DMS79 (cell line): Measurements from ENCODE around the gene TNFSF10.
"Not testable (repeated sequence)": the region's sequence is repeated elsewhere in the genome, so short reads cannot be mapped to it uniquely, and the experiment has no call there.

Experiments
- DNase-seq: peaks from one replicate; lab custom pipeline; 2025; lab: John Stamatoyannopoulos, UW

The TNFSF10 gene

DNA sequence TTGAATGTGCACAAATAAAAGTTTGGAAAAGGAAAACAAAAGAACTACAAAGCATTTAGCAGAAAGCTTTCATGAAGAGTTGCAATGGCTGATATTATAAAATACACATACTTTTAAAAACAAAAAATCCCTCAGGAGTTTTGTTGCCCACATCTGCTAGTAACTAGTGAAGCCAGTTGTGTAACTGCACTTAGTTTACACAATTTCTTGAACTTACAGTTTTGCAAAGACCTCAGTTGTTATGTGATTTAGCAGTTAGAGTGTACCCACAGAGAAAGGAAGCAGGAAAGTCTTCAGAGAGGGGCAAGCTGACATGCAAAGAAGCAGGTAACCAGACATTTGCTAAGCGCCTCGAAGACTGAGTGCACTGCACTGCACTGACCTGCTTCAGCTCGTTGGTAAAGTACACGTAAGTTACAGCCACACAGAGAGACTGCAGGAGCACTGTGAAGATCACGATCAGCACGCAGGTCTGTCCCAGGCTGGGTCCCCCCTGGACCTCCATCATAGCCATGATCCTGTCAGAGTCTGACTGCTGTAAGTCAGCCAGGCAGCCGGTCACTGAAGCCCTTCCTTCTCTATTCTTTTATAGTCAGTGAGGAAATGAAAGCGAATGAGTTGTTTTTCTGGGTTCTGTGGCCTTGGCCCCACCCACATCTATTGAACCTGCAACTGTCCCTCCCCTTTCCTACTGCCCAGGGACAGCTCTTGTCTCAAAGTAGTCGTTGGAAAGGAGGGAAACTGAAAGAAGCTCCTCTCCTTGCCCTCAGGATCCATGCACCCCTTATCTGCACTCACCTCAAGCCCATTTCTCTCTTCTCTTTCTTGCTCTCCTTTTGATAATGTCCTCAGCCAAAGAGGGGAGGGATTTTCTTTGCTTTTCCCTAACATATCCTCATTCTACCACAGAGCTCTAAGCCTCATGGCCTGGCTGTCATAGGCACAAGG is at the start of gene TNFSF10:
Gene TNFSF10 (minus strand): TSS at position 560 of the 948 bp plus-strand sequence. CDS start 46 bp downstream, at position 514.
- no peak for DNase-seq

DNA sequence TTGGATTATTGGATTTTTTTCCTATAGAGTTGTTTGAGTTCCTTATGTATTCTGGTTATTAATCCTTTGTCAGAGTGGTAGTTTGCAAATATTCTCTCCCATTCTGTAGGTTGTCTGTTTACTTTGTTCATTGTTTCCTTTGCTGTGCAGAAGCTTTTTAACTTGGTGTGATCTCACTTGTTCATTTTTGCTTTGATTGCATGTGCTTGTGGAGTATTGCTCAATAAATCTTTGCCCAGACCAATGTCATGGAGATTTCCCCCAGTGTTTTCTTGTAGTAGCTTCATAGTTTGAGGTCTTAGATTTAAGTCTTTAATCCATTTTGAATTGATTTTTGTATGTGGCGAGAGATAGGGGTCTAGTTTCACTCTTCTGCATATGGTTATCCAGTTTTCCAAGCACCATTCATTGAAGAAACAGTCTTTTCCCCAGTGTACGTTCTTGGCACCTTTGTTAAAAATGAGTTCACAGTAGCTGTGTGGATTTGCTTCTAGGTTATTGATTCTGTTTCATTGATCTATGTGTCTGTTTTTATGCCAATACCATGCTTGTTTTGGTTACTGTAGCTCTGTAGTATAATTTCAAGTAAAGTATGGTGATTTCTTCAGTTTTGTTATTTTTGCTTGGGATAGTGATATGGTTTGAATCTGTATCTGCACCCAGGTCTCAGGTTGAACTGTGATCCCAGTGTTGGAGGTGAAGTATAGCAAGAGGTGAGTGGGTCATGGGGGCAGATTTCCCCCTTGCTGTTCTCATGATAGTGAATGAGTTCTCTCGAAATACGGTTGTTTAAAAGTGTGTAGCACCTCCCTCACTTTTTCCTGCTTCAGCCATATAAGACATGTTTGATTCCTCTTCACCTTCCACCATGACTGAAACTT is 46.1 kb upstream of the TNFSF10 start:
- DNase-seq = no peak

DNA sequence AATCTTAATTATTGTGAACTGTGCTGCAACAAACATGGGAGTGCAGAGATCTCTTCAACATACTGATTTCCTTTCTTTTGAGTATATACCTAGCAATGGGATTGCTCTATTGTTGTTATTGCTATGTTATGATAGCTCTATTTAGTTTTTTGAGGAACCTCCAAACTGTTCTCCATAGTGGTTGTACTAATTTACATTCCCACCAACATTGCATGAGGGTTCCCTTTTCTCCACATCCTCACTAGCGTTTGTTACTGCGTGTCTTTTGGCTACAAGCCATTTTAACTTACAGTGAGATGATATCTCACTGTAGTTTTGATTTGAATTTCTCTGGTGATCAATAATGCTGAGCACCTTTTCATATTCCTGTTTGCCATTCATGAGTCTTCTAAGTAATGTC is 45.5 kb upstream of the TNFSF10 start:
- DNase-seq = no peak

DNA sequence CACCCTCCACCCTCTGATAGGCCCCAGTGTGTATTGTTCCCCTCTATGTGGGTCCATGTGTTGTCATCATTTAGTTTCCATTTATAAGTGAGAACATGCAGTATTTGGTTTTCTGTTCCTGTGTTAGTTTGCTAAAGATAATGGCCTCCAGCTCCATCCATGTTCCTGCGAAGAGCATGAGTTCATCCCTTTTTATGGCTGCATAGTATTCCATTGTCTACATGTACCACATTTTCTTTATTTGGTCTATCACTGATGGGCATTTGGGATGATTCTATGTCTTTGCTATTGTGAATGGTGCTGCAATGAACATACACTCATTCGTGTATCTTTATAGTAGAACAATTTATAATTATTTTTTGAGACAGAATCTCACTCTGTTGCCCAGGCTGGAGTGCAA is 43.6 kb upstream of the TNFSF10 start:
- DNase-seq = not testable (repeated sequence)

DNA sequence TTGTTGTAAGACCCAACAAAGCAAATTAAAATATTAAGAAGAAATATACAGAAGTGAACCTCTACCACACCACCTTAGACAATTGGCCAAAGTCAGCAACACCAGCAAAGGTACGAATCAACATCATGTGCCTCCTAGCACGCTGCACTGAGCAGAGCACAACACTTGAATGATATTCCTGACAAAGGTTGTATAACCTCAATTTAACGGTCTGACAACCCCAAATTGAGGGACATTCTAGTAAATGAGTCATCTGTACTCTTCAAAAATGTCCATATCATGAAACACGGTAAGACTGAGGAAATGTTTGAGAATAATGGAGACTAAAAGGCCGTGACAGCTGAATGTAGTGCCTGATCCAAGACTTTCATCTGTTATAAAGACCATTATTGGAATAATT is 41.3 kb upstream of the TNFSF10 start:
- no peak for DNase-seq

DNA sequence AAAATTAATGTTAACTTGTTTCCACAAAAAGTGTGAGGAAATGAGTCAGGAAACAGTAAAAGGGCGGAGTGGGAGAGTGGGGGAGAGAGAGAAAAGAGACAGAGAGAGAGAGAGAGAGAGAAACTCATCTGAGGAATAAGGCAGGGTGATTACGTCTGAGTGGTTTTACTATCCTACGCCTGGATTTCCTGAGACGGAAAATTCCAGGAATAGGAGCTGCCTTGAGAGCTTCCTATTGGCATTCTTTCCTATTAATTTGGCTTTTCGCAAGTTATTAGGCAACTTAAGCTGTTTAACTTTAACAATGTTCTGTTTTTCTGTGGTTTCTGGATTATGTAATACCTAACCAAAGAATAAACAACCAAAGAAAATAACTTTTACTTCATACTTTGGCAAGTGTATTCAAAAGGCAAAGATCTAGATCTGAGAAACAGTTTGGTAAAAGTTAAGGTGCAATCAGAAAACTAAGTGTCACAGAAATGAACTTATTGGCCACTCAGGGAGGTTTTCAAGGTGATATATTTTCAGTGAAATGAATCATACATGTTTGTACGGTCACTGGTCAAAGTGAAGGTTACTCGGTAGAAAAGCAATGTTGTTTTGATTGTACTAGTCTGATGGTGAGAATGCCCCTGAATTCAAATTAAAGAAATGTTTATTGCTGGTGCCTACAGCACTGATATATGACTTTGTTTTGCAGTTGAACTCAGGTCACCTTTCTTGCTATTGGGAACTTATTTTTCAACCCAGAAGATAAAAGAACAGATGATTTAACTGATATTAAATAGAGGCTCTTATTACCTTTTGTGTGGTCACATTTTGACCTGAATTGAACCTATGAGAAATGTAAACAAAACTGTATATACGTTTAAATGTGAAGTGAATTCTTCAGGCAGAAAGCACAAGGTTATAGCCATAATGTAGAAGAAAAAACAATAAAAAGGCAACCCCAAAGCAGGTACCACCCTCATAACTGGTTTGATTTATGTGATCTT is 39.9 kb upstream of the TNFSF10 start:
- DNase-seq = no peak

DNA sequence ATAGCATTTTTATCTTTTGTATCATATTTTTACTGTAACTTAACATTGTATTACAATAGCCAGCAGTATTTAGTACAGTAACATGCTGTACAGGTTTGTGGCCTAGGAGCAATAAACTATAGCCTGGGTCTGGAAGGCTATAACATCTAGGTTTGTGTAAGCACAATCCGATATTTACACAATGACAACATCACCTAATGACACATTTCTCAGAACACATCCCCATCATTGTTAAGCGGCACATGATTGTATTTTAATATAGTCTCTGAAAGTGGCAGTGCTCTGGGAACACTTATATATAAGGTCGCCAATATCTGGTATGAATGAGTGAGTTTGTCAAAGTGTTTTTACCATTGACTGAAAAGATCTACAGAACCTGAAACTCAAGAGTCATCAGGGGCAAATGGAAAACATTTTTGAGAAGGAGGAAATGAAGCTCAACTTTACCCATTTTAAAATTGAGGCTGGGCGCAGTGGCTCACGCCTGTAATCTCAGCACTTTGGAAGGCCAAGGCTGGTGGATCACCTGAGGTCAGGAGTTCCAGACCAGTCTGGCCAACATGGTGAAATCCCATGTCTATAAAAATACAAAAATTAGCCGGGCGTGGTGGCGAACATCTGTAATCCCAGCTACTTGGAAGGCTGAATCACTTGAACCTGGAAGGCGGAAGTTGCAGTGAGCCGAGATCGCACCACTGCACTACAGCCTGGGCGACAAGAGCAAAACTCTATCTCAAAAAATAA is 38.8 kb upstream of the TNFSF10 start:
- DNase-seq = no peak

DNA sequence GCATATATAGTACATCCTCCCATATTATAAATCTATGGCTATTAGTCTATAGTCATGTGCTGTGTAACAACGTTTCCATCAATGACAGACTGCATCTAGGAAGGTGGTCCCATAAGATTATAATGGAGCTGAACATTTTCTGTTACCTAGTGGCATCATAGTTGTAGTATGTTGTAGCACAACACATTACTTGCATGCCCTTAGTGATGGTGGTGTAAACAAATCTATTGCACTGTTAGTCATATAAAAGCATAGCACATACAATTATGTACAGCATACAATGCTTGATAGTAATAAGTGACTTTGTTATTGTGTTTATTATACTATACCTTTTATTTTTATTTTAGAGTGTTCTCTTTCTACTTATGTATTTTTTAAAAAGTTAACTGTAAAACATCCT is 37.4 kb upstream of the TNFSF10 start:
- DNase-seq = no peak

DNA sequence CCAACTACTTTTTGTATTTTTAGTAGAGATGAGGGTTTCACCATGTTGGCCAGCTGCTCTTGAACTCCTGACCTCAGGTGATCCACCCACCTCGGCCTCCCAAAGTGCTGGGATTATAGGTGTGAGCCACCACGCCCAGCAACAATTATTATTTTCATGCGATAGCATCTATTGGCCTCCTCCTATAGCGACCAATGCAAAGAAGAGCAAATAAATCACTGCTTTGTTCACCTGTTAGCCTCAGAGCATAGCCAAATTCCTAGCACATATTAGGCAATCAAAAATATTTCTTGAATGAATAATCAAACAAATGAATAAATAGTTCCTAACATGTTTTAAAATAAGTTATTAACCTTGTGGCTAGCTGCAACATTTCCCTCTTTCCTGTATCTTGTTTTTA is 36.8 kb upstream of the TNFSF10 start:
- no peak for DNase-seq

DNA sequence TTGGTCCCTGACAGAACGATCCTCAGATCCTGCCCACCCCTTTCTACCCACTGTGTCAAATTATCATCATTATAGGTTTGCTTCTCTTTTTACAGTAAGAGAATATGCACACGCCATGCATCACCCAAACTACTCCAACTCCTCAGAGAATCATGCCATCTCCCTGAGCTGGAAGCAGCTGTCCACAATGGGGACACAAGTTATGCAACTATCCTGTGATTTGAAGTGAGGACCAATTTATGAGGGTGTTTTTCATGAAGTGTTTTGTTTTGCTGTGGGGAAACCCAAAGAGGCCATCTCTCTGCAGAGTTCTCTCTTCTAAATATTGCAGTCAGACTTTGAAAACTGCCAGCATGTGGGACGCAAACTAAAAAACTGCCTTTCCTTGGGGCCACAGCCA is 35.8 kb upstream of the TNFSF10 start:
- DNase-seq = no peak

DNA sequence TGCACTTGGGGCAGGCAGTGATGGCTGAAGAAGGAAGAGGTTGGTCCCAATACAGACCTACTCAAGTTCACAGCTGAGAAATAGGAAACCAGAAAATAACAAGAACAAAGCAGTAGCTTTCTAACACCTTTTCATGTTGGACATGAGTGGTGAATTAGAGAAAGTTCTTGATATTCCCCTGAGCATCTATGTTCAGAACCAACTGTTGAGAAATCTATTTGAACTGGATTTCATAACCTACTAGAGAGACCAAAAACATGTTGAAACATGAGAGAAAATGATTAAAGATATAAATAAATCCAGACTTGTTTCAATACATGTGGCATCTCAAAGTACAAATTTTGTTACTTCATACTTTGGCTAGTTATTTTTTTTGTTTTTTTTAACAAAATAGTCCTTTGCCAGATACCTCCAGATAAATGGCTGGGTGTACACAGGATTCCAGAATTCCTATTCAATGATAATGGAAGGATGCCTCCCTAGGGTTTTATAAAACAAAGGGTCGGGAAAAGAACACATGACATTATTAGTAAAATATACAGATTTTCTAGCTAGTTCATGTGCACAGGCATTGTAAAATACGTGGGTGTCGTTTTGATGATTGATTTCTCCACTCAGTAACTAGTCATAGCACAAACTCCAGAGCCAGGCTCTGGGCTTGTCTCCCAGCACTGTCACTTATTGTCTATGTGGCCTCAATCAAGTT is 34.4 kb upstream of the TNFSF10 start:
- no peak for DNase-seq

DNA sequence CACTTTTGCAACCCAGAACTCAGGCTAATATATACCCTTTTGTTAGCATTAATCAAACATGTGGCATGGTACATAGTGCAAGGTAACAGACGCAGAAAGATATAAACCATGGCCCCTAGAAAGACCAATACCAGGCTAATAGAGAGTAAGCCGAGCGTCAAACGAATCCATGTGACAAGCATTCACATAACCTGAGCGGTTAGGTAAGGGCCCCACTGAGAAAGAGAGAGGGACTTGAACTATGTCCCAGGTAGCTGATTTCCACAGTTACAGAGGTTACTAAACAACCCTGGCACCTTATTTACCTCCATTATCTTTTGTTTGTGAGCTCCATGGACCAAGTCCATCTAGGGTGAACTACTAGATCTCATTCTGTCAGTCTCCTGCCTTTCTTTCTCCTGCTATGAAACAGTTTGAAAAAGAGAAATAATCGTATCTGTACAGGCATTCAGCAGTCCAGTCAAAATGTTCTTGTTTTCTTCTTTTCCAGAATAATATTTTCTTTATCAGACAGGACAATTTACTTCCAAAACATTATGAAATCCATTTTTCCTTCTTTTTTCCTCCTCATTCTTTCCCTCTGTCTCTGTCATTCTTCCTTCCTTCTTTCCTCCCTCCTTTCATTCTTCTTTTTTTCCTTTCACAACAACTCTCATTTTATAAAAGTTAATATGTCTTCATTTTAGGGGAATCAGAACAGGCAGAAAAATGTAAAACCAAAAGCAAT is 30.5 kb upstream of the TNFSF10 start:
- DNase-seq = no peak

DNA sequence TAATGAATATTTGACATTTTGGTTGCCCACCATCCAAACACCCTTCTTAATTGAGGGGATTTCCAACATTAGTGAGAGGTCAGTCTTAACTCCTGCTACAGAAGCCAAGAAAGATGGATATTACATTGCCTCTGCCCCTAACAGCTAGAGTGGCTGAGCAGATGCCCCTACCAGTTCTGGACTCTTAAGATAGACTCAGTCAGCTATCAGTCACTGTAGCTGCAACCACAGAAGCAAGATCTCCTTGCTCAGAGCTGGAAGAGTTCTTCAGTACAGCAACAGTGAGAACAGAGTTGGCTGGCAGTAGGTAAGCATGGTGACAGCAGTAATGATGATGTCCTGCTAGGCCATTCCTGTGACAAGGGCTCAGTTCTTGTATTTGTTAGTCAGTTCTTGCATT is 29.4 kb upstream of the TNFSF10 start:
- DNase-seq = no peak

DNA sequence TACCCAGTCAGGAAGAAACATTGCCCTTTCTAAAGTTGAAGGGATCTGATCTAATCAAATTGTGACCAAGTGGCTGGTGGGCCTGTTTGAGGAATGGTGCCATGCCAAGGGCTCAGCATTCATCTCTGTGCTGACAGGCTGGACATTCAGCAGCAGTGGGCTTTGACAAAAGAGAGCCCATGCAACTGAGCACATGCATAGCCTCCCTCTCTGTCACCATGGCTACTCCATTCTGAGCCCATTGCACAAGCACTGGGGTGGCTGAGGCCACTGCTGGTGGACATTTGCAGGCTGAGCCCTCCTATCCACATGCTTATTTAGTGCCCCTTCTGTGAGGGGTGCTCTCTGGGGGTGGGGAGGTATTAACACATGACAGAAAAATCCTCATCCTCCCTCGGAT is 28.6 kb upstream of the TNFSF10 start:
- DNase-seq = no peak

DNA sequence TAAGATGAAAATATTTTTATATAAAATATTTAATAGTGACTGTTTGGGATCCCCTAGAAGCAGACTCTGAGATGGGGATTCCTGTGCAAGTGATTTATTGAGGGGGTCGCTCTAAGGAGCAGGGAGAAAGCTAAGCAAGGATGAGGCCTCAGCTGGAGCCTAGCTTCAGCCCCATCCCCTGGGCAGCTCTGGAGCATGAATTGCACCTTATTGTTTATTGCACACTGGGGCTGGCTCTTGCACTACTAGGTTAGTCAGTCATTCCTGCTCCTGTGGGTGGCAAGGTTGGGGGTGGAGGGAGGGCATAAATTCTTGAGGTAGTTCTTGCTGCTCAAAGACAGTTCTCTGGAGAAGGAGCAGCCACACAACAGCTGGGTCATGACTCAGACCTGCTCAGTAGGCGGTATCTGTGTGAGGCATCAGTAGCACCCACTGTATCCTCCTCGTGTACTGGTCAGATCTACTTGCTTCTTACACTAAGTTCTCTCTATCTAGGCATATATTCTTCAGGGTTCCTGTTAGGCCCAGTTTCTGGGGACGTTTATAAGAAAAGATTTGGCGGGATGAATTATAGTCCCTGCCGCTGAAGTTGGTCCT is 27.2 kb upstream of the TNFSF10 start:
- DNase-seq = no peak

DNA sequence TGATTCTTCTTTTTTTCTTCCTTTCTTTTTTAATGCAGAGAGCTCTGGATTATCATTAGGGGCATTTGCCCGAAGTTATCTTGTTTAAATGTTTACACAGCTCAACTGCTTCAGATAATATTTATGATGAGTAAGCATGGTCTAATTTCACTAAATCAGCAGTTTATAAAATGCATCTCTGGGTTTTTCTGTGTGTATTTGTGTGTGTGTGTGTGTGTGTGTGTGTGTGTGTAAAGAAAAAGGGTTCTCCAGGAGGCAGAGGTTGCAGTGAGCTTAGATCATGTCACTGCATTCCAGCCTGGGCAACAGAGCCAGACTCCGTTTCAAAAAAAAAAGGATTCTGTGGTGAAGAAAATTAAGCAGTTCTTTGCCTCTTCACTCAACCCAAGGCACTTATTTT is 25.9 kb upstream of the TNFSF10 start:
- DNase-seq = no peak

DNA sequence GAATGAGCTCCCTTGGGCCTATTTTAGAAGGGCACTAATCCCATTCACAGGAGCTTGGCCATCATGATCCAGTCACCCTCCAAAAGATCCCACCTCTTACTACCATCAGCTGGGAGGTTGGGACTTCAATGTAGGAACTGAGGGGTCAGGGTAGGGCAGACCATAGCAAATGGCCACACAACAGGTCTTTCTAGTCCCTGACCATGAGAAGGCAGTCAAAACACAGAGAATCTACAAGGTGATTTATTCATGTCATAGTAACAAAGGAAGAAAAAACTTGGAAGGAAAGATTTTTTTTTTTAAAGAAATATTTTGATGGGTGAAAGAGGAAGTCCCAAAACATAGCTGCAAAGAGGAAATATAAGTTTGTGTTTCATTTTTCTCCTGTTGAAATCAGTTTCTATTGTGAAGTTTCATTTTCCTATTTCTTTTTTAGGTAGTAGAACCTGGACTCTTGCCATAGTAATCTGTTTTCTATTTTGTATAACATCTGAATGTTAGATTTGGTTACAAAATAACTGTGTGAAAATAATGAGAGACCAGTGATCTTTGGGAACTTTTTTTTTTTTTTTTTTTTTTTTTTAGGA is 23.5 kb upstream of the TNFSF10 start:
- DNase-seq = no peak

DNA sequence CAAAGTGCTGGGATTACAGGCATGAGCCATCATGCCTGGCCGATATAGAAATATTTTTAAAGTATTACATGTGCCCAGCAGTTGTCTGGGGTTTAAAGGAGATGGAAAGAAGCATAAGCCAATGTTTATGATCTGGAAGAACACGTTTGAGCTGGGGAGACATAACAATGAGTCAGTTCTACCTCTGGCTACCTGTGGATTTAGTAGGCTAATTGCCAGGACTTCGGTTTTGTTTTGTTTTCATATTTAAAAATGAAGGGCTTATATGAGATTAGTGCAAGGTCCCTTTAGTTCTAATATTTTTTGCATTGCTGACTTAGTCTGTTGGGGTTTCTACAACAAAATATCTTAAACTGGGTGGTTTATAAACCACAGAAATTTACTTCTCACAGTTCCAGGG is 22.9 kb upstream of the TNFSF10 start:
- DNase-seq = no peak

DNA sequence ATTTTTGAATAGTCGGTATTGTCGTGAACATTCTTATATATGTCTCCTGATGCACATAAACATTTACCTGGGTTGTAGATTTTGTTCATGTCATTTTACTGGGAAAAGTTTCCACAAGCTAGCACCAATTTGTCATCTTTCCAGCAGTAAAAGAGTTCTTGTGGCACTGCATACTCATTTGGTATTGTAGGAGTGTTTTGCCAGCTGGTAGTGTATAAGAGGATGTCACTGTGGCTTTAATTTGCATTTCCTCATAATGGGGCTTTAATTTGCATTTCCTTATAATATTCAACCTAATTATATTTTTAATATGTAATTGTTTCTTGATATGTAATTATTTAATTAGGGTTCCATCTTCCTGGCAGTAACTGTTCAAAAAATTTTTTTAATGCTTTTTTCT is 21.2 kb upstream of the TNFSF10 start:
- DNase-seq = no peak
